GM12873 (cell line): Measurements from ENCODE around the gene ADAM22.

ENCODE experiments used
- CTCF ChIP-seq: IDR thresholded peaks from 2 replicates; pipeline ENCODE4 v1.5.1; 2012; ENCODE audit warnings: low read depth, mild to moderate bottlenecking, moderate library complexity, low read length, control low read depth; ENCODE audit not compliant: insufficient read depth; ENCODE audit errors: missing control alignments

Gene ADAM22

GRCh38 chr7:88244258-88244657 lies 310.2 kb downstream of the ADAM22 start:
- no peak for TF ChIP-seq CTCF
